HG03139 (cell line): ENCODE results near the gene C1orf21.
"Not testable (repeated sequence)": the region's sequence is repeated elsewhere in the genome, so short reads cannot be mapped to it uniquely, and the experiment has no call there.

Source experiments
- ATAC-seq: cut with Tn5 transposase; IDR thresholded peaks from one replicate; pipeline ENCODE4 v1.9.1; 2021; ENCODE audit not compliant: unreplicated experiment

Gene C1orf21

GRCh38 chr1:184596950-184597645, 210.3 kb downstream of the C1orf21 start:
- ATAC-seq = no peak

GRCh38 chr1:184597650-184598357, 211.0 kb downstream of the C1orf21 start:
- no peak for ATAC-seq

GRCh38 chr1:184598403-184599193, 211.8 kb downstream of the C1orf21 start:
- ATAC-seq = no peak

GRCh38 chr1:184604152-184604900, 217.5 kb downstream of the C1orf21 start:
- no peak for ATAC-seq

GRCh38 chr1:184605941-184606340, 219.1 kb downstream of the C1orf21 start:
- ATAC-seq = no peak

- ATAC-seq = no peak
Observed at GRCh38 chr1:184606786-184607185, 220.0 kb downstream of the C1orf21 start.

DNA sequence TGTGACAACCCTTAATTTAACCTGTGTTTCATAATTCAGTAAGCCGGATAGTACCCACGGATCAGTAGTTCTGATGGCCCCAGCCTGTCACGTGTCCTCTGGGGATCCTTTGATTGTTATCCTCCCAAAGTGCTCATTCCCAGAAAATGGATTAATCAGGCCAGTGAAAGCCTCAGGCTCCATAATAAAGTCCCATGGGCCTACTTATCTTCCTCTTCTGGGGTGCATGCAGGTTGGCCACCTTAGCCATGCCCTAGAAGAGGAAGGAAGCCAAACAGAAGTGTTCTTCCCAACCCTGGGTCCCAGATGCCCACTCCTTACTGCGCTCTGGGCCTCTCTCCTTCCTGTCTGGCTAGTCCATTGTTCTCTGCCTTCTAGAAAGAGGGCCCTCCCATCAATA, 221.8 kb downstream of the C1orf21 start:
- no peak for ATAC-seq

DNA sequence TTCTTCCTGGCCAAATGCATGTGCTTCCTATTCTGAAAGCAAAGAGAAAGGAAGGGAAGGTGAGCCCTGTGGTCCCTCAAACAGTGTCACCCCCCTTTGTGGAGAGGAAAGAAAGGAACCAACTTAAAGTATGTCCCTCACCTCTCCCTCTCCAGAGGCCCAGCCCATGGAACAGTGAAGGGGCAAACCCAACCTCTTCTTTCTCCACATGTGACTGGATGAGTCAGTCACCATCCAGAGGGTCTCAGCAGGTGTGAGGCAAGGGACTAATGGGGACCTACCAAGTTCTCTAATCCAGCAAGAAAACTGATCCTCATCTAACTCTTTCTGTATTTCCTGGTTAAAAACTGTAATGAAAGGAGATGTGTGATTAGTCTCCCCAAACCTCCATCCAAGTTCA, 222.2 kb downstream of the C1orf21 start:
- no peak for ATAC-seq

DNA sequence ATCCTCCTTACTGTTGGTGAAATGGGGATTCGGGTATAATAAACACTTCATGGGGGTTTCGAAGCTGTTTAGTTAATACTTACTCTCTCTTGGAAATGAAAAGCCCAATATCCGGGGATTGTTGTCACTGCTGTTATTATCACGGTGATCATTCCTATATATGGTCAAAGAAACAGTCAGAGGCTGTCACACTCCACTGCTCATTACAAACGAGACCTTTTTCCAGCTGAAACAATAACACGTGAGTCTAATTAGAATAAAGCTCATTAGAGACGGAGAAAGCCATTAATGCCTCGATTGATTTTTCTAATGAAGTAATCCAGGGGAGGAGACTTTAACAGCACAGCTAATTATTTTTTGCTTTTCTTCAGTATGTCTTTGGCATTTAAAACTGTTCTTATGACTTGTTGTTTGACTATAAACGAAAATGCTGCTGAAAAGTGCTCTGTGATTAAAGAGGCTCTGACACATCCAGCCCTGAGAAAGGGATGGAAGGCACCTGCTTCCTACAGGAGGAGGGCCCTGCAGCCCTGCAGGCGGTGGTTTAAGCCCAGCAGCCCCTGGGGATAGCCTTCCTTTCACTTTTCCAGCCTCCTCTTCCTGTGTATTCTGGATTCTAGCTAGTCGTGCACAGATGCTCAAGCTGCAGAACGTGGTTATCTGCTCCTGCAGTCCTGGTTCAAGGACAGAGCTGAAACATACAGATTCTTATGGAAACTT, 224.2 kb downstream of the C1orf21 start:
- ATAC-seq = no peak

DNA sequence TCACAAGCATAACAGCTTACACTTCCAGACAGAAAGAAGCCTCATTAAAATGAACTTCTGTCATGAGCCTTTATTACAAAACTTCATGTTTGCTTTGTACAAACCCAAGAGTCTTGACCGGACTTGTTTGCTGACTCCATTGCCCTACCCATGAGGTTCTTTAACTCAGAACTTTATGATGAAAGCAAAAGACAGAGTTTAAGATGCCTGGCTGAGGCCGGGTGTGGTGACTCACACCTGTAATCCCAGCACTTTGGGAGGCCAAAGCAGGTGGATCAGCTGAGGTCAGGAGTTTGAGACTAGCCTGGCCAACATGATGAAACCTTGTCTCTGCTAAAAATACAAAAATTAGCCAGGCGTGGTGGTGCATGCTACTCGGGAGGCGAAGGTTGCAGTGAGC, 225.4 kb downstream of the C1orf21 start:
- not testable (repeated sequence) for ATAC-seq

GRCh38 chr1:184614667-184615066, 227.8 kb downstream of the C1orf21 start:
- no peak for ATAC-seq

- ATAC-seq = no peak
Observed at GRCh38 chr1:184615301-184615700, 228.5 kb downstream of the C1orf21 start.

DNA sequence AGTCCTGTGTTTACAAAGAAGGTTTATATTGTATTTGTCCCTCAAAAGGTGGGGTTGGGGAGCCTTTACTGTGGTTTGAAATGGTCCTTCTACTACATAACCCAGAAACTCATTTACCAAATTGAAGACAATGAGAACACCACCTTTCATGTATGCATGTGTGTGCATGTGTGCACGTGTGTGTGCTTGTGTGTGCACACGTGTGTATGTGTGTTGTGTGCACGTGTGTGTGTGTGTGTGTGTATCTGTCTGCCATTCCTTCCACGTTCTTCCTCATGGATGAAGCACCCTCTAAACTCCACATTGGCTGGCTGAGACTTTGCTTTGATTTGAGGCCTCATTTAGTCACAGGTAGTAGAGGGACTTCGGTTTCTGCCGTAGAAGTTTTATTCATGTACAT, 229.7 kb downstream of the C1orf21 start:
- no peak for ATAC-seq

DNA sequence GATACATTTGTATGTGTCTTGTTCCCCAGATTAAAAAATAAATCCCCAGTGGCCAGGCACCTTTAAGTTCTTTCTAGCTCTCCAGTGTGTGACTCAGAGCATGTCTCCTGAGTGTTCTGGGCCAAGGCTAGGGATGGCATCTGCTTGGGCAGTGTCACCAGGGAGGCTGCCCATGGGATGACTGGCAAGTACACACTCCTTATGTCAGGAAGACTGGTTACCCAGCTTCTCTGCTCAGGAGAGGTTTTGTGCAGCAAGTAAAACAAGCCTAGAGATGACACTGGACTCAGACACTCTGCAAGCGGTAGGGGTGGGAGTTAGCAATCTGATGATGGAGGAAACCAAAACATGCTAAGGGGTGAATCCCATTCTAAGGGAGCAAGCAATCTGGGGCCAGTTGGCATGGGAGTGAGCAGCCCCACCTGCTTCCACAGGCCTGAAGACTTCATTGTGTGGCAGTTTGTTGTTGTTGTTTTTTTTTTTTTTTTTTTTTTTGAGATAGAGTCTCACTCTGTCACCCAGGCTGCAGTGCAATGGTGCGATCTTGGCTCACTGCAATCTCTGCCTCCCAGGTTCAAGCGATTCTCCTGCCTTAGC, 230.7 kb downstream of the C1orf21 start:
- no peak for ATAC-seq

- ATAC-seq = no peak
Observed at GRCh38 chr1:184618851-184619250, 232.0 kb downstream of the C1orf21 start.

DNA sequence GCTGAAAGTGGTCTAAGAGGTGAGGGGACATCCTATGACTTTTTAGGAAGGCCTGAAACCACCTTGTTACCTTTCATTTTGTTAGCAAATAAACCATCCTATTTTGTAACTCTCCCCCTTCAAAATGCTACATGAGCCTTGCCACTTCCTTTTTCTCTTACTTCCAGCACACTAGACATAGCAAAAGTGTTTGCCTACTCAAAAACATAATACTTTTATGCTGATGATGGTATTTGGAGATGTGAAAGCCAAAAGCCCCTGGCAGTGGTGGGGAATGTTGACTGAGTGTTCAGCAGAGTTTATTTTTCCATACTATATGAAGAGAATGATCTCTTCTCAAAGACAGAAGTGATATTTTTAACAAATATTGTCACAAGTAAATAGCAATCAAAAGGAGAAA, 233.6 kb downstream of the C1orf21 start:
- ATAC-seq = no peak

- no peak for ATAC-seq
Observed at GRCh38 chr1:184621260-184621659, 234.4 kb downstream of the C1orf21 start.

DNA sequence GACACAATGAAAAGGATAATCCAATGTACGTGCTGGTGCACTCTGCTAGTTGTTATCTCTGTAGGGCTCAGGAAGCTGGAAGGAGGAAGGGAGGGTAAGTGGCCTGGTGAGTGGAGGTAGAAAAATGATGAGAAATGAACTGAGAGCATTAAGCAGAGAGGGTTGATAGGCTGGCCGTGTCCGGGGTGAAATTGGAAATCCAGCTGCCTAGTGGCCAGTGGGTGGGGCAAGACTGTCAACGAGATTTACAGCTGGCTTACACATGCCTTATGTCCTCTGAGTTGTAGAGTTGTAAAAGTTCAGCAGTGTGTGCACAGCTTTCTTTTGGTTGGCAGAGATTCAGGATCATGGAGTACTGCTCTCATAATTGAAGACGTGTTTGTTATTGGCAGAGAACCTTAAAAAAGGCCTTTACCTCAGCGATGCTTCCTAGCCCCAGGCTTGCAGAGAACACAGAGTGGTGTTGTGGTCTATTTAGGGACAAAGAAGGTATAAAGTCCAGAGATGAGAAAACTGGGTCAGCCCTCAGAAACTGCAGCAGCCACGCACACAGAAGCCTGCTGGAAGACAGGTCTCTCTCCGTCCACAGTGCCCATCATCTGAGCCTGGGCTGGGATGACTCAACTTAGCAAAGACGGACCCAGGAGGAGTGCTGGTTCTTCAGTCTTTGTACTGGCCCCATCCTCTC, 235.5 kb downstream of the C1orf21 start:
- ATAC-seq = no peak

DNA sequence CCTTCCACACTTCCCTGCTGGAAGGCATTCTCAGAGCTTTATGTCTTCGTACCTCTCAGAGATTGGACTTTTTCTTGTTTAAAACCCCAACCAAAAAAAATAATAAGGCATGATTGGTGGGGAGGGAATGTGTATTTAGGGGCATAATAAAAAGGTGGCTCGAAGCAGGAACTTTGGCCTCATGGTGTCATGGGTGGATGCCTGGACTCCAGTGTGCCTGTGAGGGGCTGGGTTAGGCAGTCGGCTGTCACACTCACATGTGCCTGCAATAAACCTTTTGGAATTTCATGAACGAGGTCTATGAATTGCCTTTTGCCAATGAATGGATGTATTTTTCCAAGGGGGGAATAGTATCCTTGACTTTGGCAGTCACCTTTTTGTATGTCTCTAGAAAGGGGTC, 236.6 kb downstream of the C1orf21 start:
- no peak for ATAC-seq

DNA sequence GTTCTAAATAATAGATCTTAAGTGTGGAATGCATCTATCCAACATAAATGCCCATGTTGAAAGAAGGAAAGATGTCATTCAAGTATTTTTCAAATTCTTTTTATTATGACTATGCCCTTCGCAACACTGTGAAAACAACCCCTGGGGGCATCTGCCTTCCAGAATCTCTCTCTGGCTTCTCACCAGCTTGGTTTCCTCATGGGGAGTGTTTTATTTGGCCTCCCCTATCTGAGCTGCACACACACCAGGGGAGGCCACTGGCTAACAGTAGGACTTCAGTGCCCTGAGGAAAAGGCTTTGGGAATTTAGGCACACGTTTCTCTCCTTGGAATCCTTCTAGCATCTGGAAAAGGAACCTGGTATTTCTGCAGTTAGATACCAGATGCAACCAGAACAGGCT, 237.2 kb downstream of the C1orf21 start:
- no peak for ATAC-seq
